LHCN-M2 (cell line): ENCODE results near the gene KRTAP5-6. TPM values are rescaled to one million over a fixed set of nuclear protein-coding genes. Genes with fewer than 3 reads are reported as not detected.
"Not testable (repeated sequence)": the region's sequence is repeated elsewhere in the genome, so short reads cannot be mapped to it uniquely, and the experiment has no call there.

Source experiments
- DNase-seq: peaks from one replicate; pipeline ENCODE4 v3.0.0-alpha.2; 2012; ENCODE audit warnings: low read depth
- total RNA-seq: library from RNA; depleted of rRNA; stranded (reverse); fragments of >200 nt; gene quantifications from 2 replicates; pipeline ENCODE4 v1.2.3, GENCODE V29; 2014

The KRTAP5-6 gene
- total RNA-seq, 1 experiment from 2014 or later: not detected

GRCh38 chr11:1661454-1662269, 35.3 kb upstream of the KRTAP5-6 start:
- DNase-seq: not testable (repeated sequence)

DNA sequence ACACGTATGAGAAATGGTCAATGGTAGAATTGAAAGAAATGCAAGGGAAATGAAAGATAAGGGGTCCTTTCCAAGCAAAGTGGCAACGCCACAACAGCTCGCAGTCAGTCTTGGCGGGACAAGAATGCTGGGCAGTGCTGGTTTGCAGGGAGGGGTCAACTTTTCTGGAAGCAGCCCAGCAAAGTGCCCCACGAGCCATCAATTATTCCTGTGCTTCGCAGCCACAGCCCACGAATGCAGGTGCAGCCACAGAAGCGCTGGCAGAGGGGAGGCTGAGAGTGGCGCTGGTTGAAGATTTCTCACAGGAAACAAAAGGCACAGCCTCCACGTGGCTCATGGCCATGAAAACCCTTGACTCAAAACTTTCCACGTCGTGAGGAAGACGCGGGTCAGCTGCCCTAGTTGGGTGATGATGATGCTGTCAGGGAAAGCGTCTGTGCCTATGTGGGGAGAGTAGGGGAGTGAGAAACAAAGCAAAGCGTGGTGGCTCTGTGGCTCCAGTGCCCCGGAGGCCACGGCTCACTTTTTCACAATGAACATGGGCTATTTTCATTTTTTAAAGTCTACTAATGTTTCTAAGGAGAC, 34.2 kb upstream of the KRTAP5-6 start:
- DNase-seq: not testable (repeated sequence)

DNA sequence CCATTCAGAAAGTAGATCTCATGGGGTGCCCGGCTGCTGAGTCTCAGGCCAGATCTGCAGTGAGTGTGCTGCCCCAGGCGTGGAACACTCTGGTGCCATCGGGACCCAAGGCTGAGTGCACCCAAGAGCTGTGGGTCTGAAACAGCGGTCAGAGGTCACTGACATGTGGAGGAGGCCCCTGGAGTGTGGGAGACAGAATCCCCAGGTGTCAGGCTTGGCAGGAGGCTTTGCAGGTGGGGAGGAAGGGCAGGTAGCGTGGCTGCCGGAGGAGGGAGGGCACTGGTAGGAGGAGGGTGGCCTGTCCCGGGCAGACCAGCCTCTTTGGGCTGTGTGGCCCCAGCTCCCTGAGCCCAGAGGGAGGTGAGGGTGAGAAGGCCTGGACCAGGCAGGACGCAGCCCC, 31.7 kb upstream of the KRTAP5-6 start:
- no peak for DNase-seq

- no peak for DNase-seq
Observed at GRCh38 chr11:1667121-1667850, 29.7 kb upstream of the KRTAP5-6 start.

GRCh38 chr11:1667906-1668305, 29.1 kb upstream of the KRTAP5-6 start:
- DNase-seq: no peak

DNA sequence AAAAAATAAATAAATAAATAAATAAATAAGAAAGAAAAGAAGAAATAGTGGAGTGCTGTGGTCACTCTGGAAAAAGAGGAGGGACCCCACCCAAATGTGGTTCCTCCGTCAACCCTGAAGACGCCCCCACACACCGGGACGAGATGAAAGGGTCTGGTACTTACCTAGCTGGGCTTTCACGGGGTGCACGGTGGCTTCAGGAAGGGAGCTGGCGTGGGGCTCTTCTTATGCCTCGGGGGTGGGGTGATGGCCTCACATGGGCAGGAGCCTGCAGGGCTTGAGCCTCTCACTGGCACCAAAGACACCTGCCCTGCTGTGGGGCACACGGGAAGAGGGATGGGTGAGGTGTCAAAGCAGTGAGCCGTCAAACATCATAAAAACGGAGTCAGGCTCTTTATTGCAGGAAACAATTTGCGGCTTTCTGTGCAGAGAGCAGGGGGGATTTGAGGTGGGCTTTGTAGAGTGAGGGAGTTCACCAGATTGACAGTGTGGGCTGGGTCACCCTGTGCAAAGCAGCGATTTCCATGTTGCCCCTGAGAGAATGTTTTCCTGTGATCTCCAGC, 28.0 kb upstream of the KRTAP5-6 start:
- no peak for DNase-seq

DNA sequence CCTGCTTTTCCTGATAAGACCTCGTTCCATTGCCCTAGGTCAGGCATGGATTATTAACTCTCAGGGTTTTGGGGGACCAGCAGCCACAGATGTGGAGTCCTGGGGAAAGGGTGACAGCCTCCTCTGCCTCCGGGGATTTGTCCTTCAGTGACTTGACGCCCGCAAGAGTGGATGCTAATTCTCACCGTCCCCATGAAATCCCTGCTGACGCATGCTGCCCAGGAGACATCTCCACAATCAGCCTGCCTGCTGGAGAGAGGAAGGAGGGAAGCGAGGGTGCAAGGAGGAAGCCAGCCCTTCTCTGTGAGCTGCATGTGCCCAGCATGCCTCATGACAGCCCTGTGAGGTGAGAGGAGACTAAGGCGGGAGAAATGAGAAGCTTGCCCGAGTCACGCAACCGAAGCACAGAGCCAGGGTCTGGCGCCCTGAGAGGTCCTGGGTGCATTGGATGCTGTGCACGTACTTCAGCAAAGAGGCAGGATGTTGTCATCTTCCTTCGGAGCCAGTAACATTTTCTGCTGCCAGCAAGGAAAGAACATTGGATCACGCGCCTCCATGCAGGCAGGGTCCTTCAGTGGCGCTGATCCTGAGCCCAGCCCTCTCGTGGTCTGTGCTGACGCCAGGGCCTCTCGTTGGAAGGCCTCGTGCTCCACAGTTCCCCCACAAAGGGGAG, 27.3 kb upstream of the KRTAP5-6 start:
- DNase-seq: no peak

GRCh38 chr11:1670457-1670856, 26.5 kb upstream of the KRTAP5-6 start:
- not testable (repeated sequence) for DNase-seq

- DNase-seq: no peak
Observed at GRCh38 chr11:1670905-1671371, 26.1 kb upstream of the KRTAP5-6 start.

DNA sequence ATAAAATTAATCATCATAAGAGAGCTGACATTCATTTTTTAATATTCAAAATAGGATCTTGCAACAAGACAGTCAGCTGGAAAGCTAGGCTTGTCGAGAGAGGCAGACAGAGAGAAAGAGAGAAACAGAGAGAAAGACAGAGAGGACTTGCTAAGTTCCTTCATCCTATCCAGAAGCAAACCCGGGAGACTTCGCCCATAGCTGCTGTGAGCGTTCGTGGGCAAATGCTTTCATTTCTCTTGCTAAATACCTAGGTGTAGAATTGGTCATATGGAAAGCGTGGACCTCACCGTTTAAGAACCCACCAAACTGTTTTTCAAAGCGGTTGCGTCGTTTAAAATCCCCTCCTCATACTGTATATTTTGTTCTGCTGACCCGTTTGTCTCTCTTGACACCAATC, 25.3 kb upstream of the KRTAP5-6 start:
- no peak for DNase-seq

- DNase-seq: no peak
Observed at GRCh38 chr11:1672613-1673350, 24.2 kb upstream of the KRTAP5-6 start.

- no peak for DNase-seq
Observed at GRCh38 chr11:1673446-1674172, 23.4 kb upstream of the KRTAP5-6 start.

- no peak for DNase-seq
Observed at GRCh38 chr11:1674173-1675131, 22.5 kb upstream of the KRTAP5-6 start.

DNA sequence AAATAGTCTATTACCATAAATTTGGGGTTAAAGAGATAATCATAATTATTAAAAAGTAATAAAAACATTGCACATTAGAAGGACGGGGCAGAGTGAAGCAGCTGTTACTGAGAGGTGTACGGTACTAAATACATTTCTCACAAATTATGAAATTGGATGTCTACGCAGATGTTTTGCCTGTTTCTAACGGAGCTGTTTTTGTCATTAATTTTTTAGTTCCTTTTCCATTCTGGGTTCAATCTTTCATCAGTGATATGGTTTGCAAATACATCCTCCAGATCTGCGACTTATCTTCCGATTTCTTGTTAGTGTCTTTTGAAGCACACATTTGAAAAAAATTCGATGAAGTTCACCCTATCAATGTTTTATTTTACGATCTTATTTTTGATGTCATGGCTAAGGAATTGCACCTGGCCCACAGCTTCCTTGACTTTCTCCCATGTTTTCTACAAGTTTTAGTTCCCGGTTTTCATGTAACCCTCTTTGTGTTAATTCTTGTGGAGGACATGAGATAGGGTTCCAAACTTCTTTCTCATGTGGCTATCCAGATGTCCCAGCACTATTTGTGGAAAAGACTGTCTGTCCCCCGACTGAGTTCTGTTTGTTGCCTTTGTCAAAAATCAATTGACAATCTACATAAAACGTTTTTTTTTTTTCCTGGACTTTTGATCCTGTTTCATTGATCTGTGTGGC, 21.3 kb upstream of the KRTAP5-6 start:
- no peak for DNase-seq

DNA sequence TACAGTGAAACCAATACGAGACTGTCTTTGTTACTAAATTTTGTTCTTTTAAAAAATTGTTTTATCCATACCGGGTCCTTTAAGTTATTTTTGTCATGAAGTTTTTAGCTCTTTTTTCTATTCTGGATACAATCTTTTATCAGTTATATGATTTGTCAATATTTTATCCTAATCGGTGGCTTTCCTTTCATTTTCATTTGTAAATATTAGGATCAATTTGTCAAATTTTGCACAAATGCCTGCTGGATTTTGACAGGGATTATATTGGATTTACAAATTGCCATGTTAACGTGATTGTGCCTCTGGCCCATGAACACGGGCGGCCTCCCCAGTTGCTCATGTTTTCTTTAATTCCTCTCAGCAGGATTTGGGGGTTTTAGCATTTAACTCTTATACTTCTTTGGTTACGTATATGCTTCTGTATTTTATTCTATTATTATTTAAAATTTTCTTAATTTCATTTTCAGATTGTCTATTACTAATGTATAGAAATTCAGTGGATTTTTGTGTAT, 20.7 kb upstream of the KRTAP5-6 start:
- no peak for DNase-seq

DNA sequence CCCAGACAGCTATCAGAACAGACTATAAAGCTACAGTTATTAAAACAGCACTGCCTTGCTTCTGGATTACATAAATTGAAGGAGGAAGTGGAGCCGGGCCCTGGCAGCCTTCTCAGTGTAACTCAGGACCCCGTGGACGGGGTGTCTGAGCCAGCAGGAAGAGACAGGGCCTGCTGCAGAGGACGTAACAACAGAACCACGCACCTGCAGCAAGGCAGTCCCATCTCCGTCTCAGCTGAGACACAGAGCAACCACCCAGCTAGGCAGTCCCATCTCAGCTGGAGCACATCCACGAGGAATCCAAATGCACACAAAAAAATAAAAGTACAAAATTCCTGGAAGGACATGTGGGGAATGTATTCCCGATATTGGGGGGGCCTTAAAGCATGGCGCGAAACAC, 17.1 kb upstream of the KRTAP5-6 start:
- DNase-seq: no peak

GRCh38 chr11:1682225-1682905, 14.6 kb upstream of the KRTAP5-6 start:
- no peak for DNase-seq
